Measurements from ENCODE around the gene AEN.

AEN gene, protein sequence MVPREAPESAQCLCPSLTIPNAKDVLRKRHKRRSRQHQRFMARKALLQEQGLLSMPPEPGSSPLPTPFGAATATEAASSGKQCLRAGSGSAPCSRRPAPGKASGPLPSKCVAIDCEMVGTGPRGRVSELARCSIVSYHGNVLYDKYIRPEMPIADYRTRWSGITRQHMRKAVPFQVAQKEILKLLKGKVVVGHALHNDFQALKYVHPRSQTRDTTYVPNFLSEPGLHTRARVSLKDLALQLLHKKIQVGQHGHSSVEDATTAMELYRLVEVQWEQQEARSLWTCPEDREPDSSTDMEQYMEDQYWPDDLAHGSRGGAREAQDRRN

GRCh38 chr15:88620995-88621772, at the start of gene AEN:
AEN (plus strand) TSS chr15:88621340; CDS start chr15:88626210, 4,870 bp downstream.
- DNase-seq (ENCODE audit: low read depth in 1 of 2, low spot score in 1 of 2) = peak; percentile 84 to 94

DNA sequence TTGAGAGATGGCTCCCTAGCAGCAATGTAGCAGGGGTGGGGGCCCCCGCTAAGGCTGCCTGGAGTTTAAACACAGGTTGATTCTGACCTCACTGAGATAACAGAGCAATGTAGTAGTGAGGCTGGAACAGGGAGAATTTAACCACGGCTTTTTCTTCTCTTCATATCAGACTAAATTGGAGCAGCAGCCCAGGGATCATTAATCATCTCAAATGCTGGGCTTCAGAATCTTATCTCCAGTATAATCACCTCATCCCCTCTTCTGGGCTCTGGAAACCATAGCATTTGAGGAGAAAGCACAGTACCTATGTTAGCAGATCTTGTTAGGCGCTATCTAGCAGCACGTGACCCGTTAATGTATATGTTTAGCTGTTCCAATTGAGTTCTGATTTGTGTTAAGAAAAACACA, 49.3 kb upstream of the AEN start:
- no peak for DNase-seq (ENCODE audit: low read depth in 1 of 2, low spot score in 1 of 2)

GRCh38 chr15:88574077-88574476, 47.1 kb upstream of the AEN start:
- no peak for DNase-seq (ENCODE audit: low read depth in 1 of 2, low spot score in 1 of 2)

GRCh38 chr15:88574655-88575054, 46.5 kb upstream of the AEN start:
- no peak for DNase-seq (ENCODE audit: low read depth in 1 of 2, low spot score in 1 of 2)

- no peak for DNase-seq (ENCODE audit: low read depth in 1 of 2, low spot score in 1 of 2)
Observed at GRCh38 chr15:88579322-88579721, 41.8 kb upstream of the AEN start.

- no peak for DNase-seq (ENCODE audit: low read depth in 1 of 2, low spot score in 1 of 2)
Observed at GRCh38 chr15:88580532-88580931, 40.6 kb upstream of the AEN start.

GRCh38 chr15:88586401-88587162, 34.6 kb upstream of the AEN start:
- DNase-seq (ENCODE audit: low read depth in 1 of 2, low spot score in 1 of 2) = no peak

- no peak for DNase-seq (ENCODE audit: low read depth in 1 of 2, low spot score in 1 of 2)
Observed at GRCh38 chr15:88590759-88591158, 30.4 kb upstream of the AEN start.

GRCh38 chr15:88591384-88591783, 29.8 kb upstream of the AEN start:
- no peak for DNase-seq (ENCODE audit: low read depth in 1 of 2, low spot score in 1 of 2)

GRCh38 chr15:88603885-88604284, 17.3 kb upstream of the AEN start:
- DNase-seq (ENCODE audit: low read depth in 1 of 2, low spot score in 1 of 2) = no peak

DNA sequence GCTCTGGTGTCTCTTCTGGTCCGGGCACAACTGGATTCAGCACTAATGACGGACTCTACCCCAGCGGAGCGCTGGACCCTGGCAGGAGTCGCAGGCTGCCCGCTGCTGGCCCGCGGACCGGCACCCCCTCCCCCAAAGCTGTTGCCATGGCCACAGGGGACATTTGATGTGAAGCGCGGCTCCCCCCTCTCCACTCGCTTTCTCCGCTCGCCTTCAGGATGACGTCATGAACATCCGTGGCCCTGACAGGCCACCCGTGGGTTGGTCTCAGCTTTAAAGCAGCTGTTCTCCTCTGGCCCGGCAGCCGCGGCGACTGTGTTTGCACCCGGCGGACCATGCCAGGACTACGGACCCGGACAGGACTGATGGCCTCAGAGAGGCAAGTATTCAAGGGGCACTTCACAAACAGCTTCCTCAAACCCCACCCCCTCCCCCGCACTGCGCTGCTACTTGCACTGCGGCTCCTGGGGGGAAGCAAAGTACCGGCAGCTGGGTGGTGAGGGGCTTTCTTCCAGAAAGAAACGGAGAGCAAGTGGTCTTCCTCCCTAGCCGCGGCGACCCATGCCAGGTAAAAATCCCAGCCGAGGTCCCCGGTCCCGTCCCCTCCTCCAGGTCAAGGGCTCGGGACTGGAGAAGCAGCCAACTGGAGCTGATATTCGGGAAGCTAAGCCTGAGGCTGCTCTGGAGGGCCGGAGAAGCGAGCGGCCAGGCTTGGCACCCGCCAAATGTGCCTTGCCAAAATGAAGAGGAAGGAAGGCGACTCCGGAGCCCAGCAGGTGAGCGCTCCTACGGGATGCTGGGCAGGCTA, 16.6 kb upstream of the AEN start:
- DNase-seq (ENCODE audit: low read depth in 1 of 2, low spot score in 1 of 2) = no peak

DNA sequence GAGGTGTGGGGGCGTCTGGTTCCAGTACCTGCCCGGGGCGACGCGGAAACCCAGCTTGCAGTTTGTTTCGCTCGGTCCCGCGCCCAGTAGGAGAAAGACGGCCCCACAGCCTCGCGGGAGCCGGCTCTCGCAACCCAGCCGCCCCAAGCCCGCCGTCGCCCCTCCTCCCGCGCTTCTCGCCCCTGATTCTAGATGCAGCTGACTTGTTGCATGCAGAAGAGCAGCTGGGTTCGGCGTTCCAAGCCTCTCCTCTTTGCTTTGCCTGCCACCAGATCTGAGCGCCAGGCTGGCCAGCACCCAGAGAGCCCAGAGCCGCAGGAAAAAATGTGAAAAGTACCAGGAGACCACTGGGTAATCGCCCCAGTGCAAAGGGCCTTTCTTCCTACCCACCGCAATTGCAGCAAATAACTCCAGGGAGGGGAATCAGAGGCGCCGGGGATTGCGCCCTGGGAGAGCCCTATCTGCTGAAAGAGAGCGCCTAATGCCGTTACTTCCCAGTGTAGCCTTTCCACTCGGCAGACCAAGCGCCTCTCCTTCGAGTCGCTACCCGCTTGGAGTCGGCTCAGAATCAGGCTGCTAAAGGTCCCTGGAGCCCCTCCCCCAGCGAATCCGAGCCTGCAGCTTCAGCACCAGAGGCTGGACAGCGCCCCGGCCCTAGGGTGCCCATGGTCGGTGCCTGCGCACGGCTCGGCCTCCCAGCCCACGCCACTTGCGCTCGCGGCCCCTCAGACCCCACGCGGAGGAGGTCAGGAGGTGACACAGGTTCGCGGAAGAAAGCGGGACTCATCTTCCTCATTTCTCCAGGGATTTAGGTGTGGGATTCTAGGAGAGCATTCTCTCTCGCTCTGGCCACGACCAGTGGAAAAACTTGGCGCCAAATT, 15.7 kb upstream of the AEN start:
- DNase-seq (ENCODE audit: low read depth in 1 of 2, low spot score in 1 of 2) = no peak

DNA sequence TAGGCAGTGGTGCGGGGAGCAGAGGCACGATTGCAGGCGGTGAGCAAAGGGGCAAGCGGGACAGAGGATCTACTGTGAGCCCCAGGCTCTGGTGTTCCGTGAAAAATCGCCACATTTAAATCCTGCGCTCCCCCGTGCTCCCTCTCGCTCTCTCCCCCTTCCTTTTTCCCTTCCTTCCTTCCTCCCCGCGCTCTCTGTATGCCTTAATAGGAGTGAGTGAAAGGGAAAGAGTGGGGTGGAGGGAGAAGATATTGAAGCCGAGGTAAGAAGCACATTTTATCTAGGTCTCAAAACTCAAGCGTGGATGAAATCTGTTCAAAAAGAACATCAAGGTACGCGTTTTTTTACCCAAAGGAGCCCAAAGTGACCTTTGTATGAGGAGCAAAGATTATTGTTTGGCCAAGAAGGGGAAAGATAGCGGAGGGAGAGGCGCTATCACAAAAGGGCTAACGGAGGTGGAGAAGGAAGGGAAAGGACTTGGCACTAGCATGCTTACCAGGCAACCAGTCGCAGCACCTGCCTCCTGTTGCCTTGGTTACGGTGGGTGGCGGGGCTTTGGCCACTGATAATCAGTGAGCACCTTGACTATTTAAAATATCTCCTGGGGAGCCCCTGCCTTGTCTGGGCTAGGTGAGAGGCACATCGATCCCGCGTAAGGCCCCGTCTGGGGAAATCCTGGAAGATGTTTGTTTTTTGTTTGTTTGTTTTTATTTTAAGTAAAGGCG, 14.9 kb upstream of the AEN start:
- no peak for DNase-seq (ENCODE audit: low read depth in 1 of 2, low spot score in 1 of 2)

DNA sequence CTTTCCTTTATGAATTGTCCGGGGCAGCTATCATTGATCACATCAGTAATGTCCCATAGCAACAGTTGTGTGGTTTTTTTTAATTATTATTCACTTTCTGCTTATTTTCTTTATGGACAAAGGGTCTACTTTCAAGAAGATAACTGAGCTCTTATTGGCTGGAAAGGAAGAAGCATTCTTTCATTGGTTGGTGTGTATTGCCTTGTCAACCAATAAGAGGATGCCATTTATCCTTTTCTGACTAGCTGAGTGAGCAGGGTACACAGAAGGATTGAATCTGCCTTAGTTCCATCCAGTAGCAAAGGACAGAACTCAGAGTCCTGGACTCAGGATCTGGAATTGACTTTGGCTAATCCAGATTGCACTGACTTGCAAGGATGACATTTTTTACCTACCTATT, 13.2 kb upstream of the AEN start:
- DNase-seq (ENCODE audit: low read depth in 1 of 2, low spot score in 1 of 2) = no peak

DNA sequence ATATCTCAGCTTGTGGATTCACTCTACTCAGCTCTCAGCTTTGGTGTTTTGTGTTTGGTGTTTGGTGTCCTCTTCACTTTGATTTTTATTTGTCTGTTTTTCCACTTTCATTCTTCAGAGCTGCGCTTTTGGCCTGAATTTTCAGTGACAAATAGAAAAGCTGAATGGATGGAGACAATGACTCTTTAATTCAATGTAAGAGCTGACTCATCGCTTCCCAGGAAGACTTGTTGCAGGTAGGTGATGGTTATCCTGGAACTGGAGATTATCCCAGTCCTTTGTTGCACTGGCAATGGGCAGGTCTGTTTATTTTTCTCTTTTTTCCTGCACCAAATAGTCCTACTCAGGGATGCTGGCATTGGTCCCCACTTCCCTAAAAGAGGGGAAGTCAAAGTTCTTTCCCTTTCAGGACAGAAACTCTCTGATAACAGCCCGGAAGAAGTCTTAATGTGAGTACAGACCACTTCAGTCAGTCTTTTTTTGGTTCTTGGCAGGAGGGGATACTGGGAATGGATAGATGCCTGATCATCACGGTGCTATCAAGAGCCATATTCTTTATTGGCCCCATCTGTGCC, 12.4 kb upstream of the AEN start:
- no peak for DNase-seq (ENCODE audit: low read depth in 1 of 2, low spot score in 1 of 2)

DNA sequence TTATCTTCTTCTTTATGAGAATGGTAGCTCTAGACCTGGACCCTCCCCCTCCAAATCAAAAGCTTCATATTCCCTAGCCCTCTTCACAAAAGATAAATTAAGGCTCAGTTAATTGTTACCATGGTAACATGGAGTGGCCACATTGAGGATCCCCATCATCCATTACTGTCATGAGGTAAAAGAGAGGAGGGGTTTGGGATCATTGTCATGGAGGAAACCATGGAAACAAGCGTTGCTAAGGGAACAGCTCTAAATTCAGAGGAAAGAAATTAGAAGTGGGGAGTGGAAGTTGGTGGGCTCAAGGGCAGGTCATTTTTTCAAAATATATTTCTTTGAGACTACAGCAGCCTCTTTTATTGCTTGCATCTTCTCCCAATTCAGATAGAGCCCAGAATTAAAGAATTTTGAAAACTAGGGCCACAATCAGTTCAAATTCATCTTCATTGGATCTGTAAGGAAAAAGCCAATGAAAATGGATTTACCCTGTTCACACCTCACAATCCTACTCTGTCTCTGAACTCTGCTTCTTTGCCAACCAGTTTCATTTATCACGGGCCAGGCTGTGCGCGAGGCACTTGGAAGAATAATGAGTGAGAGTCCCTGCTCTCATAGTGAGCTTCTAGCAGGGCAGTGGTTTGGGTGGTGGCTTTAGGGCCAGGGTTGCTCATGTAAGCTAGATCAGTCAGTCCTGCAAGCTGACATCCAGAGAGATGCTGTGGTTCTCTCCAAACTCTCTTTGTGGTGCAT, 11.6 kb upstream of the AEN start:
- no peak for DNase-seq (ENCODE audit: low read depth in 1 of 2, low spot score in 1 of 2)

- DNase-seq (ENCODE audit: low read depth in 1 of 2, low spot score in 1 of 2) = no peak
Observed at GRCh38 chr15:88610701-88611231, 10.4 kb upstream of the AEN start.

DNA sequence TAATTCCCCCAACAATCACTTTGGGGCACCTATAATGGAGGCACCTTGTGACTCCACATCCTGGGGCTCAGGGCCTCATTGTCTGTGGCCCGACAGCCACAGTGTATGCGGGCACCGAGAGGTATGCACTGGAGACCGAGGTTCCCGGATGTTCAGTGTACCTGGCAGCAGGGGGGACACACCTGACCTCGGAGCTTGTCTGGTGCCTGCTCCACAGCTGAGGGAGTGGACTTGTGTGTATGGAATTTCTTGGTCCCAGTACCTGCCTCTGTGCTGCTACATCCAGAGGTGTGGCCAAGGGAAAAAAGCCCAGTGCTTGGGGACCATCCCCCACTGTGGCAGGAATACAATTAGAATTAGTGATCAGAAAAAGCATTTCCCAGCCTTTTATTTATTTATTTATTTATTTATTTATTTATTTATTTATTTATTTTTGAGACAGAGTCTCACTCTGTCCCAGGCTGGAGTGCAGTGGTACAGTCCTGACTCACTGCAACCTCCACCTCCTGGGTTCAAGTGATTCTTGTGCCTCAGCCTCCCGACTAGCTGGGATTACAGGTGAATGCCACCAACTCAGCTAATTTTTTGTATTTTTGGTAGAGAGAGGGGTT, 8.8 kb upstream of the AEN start:
- no peak for DNase-seq (ENCODE audit: low read depth in 1 of 2, low spot score in 1 of 2)
